Left lung (tissue), 10 donors: ENCODE results near the gene UST. TPM values are rescaled to one million over a fixed set of nuclear protein-coding genes. Genes with fewer than 3 reads are reported as not detected.
"Not testable (repeated sequence)": the region's sequence is repeated elsewhere in the genome, so short reads cannot be mapped to it uniquely, and the experiment has no call there.

Experiments
- ATAC-seq: fragments of 200-7000 bp; cut with Tn5 transposase; one replicate; pipeline ENCODE4 v1.9.1; 2020; ENCODE audit warnings: moderate library complexity
- DNase-seq, 4 donors: peaks; one replicate each; pipeline ENCODE4 v3.0.0-alpha.2; 2013 to 2020
- H3K27ac ChIP-seq, 2 donors: fragments of 200-600 bp; sonication (generic) in 1 of 2; one replicate each; pipeline versions ENCODE4 v1.5.0 to v1.8.0; 2020 to 2021
- H3K27me3 ChIP-seq, 2 donors: fragments of 200-600 bp; sonication (generic) in 1 of 2; one replicate each; pipeline versions ENCODE4 v1.5.0 to v1.8.0; 2020 to 2021
- H3K36me3 ChIP-seq, 2 donors: fragments of 200-600 bp; sonication (generic) in 1 of 2; one replicate each; pipeline versions ENCODE4 v1.5.0 to v1.8.0; 2020 to 2021
- H3K4me1 ChIP-seq, 2 donors: fragments of 200-600 bp; one replicate each; pipeline ENCODE4 v1.8.0; 2021
- H3K4me3 ChIP-seq, 2 donors: fragments of 200-600 bp; sonication (generic) in 1 of 2; one replicate each; pipeline versions ENCODE4 v1.5.0 to v1.8.0; 2020 to 2021; ENCODE audit warnings: mild to moderate bottlenecking in 1 of 2
- H3K9me3 ChIP-seq, 2 donors: fragments of 200-600 bp; sonication (generic) in 1 of 2; one replicate each; pipeline versions ENCODE4 v1.5.0 to v1.8.0; 2020 to 2021
- intact Hi-C, 2 donors: fragments of 100-400 bp; cut with DNase I; formaldehyde crosslinking; loops; one replicate each; pipeline versions ENCODE4 v1.11.2 to v1.14.2; 2022
- polyA plus RNA-seq, 6 donors: library from polyadenylated mRNA; unstranded; fragments of 120-200 nt; gene quantifications; one replicate each; pipeline ENCODE4 v1.2.1, GENCODE V29; 2013; ENCODE audit not compliant: insufficient read length in 6 of 6
- total RNA-seq, 2 donors: library from RNA; stranded (reverse); fragmentation: NEBNext Ultra II Directional; extraction: Animal tissue kit (Norgen Biotek cat#: 25700); gene quantifications; one replicate each; pipeline ENCODE4 v1.2.1, GENCODE V29; 2021
- TF ChIP-seq, protein P1 (sequence below), 2 donors: fragments of 200-600 bp; sonication (generic) in 1 of 2; IDR thresholded peaks; one replicate each; pipeline versions ENCODE4 v1.5.0 to v1.8.0; 2021; ENCODE audit warnings: antibody characterized with exemption in 2 of 2
- donor health status: DM: no; HTN: yes; CAD: no.
- donor health status: DM: no; HTN: no; CAD: no.

UST gene
- total and polyA plus RNA-seq, 8 donors, result 7.4 to 17.0 (median 9.5) TPM

GRCh38 chr6:148905901-148906300 lies 159.1 kb downstream of the UST start:
- TF ChIP-seq, protein P1, sequence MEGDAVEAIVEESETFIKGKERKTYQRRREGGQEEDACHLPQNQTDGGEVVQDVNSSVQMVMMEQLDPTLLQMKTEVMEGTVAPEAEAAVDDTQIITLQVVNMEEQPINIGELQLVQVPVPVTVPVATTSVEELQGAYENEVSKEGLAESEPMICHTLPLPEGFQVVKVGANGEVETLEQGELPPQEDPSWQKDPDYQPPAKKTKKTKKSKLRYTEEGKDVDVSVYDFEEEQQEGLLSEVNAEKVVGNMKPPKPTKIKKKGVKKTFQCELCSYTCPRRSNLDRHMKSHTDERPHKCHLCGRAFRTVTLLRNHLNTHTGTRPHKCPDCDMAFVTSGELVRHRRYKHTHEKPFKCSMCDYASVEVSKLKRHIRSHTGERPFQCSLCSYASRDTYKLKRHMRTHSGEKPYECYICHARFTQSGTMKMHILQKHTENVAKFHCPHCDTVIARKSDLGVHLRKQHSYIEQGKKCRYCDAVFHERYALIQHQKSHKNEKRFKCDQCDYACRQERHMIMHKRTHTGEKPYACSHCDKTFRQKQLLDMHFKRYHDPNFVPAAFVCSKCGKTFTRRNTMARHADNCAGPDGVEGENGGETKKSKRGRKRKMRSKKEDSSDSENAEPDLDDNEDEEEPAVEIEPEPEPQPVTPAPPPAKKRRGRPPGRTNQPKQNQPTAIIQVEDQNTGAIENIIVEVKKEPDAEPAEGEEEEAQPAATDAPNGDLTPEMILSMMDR (IDR thresholded peaks at IDR 0.05), result no peak
- intact Hi-C loops, result no loop called here
- Histone ChIP-seq H3K4me3 (no peak overlapping the region), H3K36me3 (no peaks in the 10 kb centered on the region), H3K9me3 (no peaks in the 10 kb centered on the region), H3K27me3 (no peaks in the 10 kb centered on the region), H3K4me1 (no peaks in the 10 kb centered on the region), H3K27ac (no peak overlapping the region)
- DNase-seq (no peak), ATAC-seq (no peak)

DNA sequence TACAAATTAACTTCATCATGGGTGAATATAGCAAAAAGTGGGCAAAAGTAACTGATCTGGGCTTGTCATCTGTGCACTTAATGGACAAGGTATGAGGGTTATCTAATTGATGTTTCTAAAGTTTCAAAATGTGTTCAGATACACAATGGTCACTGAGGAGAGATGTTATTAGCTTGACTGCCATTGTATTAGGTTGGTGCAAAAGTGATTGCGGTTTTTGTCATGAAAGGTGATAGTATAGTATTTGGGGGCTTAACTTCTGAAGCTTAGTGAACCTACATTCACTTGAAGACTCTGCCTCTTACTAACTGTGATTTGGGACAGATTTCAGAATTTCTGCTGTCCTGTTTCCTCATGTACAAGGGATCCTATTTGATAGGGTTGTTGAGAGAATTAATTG lies 159.6 kb downstream of the UST start:
- Histone ChIP-seq H3K27me3 (no peaks in the 10 kb centered on the region), H3K9me3 (no peaks in the 10 kb centered on the region), H3K4me1 (no peaks in the 10 kb centered on the region), H3K4me3 (no peak overlapping the region), H3K36me3 (no peaks in the 10 kb centered on the region), H3K27ac (no peak overlapping the region)
- ATAC-seq (no peak), DNase-seq (no peak)
- TF ChIP-seq, protein P1 (IDR thresholded peaks at IDR 0.05), result no peak
- intact Hi-C loops, result no loop called here

GRCh38 chr6:148907573-148907972 lies 160.7 kb downstream of the UST start:
- Histone ChIP-seq H3K27me3 (no peaks in the 10 kb centered on the region), H3K9me3 (no peaks in the 10 kb centered on the region), H3K4me1 (no peaks in the 10 kb centered on the region), H3K4me3 (no peak overlapping the region), H3K27ac (no peak overlapping the region), H3K36me3 (no peaks in the 10 kb centered on the region)
- no peak for DNase-seq
- no peak for ATAC-seq
- TF ChIP-seq, protein P1 (IDR thresholded peaks at IDR 0.05), result no peak
- intact Hi-C loops, result no loop called here

- no peaks in the 10 kb centered on the region for H3K4me1 ChIP-seq
- intact Hi-C loops, result no loop called here
- no peak for ATAC-seq
Measured at GRCh38 chr6:148912252-148912651, 165.4 kb downstream of the UST start.

DNA sequence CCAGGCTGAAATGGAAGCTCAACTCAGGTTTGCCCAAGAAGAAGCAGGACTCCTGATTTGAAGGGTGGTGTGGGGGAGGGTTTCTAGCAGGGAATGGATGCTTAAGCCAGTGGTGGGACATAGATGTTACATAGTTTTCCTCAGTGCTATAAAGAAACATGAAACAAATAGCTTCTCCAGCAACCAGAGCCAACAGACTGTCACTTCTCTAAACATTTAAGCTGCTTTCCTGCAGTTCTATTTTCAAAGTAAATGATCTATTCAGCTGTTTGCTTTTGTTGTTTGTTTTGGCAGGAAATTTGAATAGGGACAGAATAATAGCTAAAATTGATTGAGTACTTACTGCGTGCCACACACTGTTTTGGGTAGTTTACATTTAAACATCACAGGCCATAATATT lies 169.0 kb downstream of the UST start:
- peak in 2 of 4 donors; percentile 80 to 82 for DNase-seq

More at GRCh38 chr6:148912252-148912651, 165.4 kb downstream of the UST start:
- DNase-seq, result no peak
- Histone ChIP-seq H3K27me3 (no peaks in the 10 kb centered on the region), H3K9me3 (peaks cover 0 to 7% of the 10 kb centered on the region in 2 donors), H3K36me3 (no peaks in the 10 kb centered on the region), H3K4me3 (no peak overlapping the region), H3K27ac (no peak overlapping the region)
- TF ChIP-seq, protein P1 (IDR thresholded peaks at IDR 0.05), result no peak

DNA sequence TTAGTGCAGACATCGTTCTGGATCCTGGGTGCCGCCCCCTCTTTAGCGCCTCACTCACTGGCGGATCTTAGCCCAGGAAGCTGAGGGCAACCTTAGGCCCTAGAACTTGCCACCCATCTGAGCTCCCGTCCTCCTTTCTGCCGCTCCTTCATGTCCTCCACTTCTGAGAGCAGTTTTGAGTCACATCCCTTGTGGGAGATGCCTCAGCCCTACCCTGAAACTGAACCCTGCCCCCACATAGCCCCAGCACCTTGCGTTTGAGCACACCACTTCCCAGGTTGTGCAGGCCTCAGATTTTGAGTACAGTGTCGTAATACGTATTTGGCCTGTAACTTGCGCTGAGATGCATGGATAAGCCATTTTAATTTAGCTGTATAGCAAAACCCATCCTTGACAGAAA lies 169.7 kb downstream of the UST start:
- H3K4me3 ChIP-seq, intact Hi-C loops, H3K27me3 ChIP-seq, ATAC-seq, H3K27ac ChIP-seq, H3K4me1 ChIP-seq, DNase-seq, H3K36me3 ChIP-seq: not testable (repeated sequence)
- H3K9me3 ChIP-seq, result peaks cover 0 to 12% of the 10 kb centered on the region in 2 donors

More for the DNA sequence above, 169.0 kb downstream of the UST start:
- Histone ChIP-seq H3K27ac (no peak overlapping the region), H3K4me3 (no peak overlapping the region), H3K27me3 (no peaks in the 10 kb centered on the region), H3K36me3 (no peaks in the 10 kb centered on the region), H3K9me3 (peaks cover 0 to 12% of the 10 kb centered on the region in 2 donors), H3K4me1 (no peaks in the 10 kb centered on the region)
- TF ChIP-seq, protein P1 (IDR thresholded peaks at IDR 0.05), result no peak
- intact Hi-C loops, result no loop called here
- no peak for ATAC-seq
